AG10803 (cell line): ENCODE results near the gene PLXNB3.
"Not testable (repeated sequence)": the region's sequence is repeated elsewhere in the genome, so short reads cannot be mapped to it uniquely, and the experiment has no call there.

Source experiments
- DNase-seq: peaks from one replicate; pipeline ENCODE4 v3.0.0; 2010; ENCODE audit warnings: low read depth
- H3K4me3 ChIP-seq: 2 replicates; pipeline ENCODE4 v1.5.1; 2011; ENCODE audit warnings: mild to moderate bottlenecking, low read length, control low read depth
- TF ChIP-seq, protein P1 (sequence below): conservative IDR thresholded peaks from 2 replicates; pipeline ENCODE4 v1.5.1; 2011; ENCODE audit warnings: mild to moderate bottlenecking, low read length, control low read depth, inconsistent platforms

The PLXNB3 gene

DNA sequence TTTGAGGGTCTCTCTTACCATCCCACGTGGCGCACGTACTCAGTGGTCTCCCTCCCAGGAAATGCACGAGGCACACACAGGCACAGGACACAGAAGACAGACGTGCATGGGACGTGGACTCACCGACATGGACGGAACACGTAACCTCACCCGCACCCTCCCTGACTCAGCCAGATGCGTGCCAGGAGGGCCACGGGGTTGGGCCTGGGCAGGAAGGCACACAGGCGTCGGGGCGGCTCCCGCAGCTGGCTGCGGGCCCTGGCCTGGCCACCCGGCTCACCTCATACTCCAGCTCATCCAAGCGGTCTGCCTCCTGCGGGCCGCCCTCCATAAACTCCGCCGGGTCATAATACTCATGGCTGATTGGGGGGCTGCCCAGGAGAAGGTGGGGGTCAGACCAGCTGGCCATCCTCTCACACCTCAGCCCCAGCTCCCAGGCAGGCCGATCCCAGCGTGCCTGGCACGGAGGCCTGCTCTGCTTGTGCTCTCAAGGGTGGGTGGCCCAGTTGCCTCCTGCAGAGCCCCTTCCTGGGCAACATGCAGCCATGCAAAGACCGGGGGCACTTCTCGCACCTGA, 43.0 kb downstream of the PLXNB3 start:
- TF ChIP-seq, protein P1, sequence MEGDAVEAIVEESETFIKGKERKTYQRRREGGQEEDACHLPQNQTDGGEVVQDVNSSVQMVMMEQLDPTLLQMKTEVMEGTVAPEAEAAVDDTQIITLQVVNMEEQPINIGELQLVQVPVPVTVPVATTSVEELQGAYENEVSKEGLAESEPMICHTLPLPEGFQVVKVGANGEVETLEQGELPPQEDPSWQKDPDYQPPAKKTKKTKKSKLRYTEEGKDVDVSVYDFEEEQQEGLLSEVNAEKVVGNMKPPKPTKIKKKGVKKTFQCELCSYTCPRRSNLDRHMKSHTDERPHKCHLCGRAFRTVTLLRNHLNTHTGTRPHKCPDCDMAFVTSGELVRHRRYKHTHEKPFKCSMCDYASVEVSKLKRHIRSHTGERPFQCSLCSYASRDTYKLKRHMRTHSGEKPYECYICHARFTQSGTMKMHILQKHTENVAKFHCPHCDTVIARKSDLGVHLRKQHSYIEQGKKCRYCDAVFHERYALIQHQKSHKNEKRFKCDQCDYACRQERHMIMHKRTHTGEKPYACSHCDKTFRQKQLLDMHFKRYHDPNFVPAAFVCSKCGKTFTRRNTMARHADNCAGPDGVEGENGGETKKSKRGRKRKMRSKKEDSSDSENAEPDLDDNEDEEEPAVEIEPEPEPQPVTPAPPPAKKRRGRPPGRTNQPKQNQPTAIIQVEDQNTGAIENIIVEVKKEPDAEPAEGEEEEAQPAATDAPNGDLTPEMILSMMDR = no peak
- no peak for DNase-seq
- H3K4me3 ChIP-seq = no peak overlapping the region

DNA sequence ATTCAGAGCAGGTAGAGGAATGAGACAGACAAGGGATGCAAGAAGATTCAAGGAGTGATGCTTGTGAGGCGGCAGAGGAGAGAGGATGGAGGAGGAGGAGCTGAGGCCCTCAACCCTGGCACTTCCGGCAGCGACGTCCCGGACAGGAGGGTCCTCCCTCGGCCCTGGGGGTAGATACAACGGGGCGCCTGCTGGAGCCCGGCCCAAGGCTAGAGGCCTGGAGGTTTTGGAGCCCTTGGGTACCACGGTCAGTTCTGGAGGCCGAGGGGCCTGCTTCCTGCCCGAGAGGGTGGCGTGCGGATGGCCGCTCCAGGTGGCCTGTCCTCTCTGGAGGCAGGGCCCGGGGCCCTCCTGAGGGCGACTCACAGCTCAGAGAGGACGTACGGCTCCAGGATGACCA, 43.9 kb downstream of the PLXNB3 start:
- TF ChIP-seq, protein P1 = no peak
- DNase-seq = no peak
- H3K4me3 ChIP-seq = no peak overlapping the region

DNA sequence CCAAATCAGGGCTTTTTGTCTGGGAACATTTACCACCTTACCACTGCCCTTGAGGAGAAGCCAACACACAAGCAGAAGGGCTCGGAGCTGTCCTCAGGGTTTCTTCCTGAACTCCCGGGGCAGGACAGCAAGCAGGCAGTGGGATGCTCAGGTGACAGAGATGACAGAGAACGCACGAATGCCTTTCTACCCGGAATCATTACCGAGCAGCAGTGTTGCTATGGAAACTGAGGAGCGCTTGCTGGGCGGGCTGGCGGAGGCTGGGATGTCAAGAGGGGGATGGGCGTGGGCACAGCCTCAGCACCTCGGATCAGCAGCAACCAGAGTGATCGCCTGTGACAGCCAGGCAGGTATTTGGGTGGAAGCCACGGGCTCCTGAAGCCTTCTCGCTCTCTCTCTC, 48.2 kb downstream of the PLXNB3 start:
- no peak overlapping the region for H3K4me3 ChIP-seq
- DNase-seq = no peak
- TF ChIP-seq, protein P1 = no peak

DNA sequence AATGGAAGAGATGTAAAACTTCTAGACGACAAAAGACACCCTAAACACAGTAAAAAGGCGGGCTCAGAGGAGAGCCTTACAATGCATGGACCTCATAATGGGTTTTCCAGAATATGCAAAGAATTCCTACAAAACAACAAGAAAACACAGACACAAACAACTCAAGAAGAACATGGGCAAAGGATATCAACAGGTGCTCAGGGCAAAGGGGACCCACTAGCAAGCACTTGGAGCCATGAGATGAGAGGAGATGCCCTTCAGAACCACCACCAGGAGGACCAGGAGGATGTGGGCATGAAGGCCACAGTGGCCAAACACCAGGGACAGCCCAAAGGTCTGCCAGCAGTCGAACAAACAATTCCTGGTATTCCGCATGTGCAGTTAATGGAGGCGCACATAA, 49.1 kb downstream of the PLXNB3 start:
- TF ChIP-seq, protein P1 = no peak
- DNase-seq = no peak
- no peak overlapping the region for H3K4me3 ChIP-seq

DNA sequence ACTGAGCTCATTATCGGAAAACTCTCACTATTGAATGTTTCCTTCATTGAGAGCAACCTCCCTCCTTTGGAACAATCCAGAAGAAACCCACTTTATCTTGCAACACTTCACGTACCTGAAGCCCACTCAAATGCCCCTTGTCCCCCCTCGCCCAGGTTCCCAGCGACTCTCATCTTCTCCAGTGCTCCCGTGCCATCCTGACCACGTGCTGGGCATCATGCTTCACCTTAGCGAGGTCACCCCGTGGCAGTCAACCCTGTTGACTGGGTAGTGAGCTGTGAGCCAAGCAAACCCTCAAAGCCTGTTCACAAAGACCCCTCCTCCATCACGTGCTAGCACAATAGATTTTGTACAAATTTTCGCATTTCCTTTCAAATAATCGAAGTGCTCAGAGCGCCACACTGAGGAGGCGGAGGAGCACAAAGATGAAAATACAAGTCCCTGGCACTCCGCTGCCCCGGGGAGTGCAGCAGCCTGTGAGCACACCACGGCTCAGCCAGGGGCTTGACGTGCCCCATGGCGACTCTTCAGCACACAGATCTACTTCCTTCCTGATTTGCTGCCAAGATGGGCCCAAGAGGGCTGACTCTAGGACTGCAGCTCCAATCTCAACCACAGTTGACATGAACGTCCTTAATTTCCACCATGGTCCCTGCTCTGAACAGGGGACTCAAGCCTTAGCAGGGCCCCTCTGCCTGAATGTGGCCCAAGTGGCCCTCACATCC, 50.7 kb downstream of the PLXNB3 start:
- TF ChIP-seq, protein P1 = no peak
- no peak for DNase-seq
- no peak overlapping the region for H3K4me3 ChIP-seq

DNA sequence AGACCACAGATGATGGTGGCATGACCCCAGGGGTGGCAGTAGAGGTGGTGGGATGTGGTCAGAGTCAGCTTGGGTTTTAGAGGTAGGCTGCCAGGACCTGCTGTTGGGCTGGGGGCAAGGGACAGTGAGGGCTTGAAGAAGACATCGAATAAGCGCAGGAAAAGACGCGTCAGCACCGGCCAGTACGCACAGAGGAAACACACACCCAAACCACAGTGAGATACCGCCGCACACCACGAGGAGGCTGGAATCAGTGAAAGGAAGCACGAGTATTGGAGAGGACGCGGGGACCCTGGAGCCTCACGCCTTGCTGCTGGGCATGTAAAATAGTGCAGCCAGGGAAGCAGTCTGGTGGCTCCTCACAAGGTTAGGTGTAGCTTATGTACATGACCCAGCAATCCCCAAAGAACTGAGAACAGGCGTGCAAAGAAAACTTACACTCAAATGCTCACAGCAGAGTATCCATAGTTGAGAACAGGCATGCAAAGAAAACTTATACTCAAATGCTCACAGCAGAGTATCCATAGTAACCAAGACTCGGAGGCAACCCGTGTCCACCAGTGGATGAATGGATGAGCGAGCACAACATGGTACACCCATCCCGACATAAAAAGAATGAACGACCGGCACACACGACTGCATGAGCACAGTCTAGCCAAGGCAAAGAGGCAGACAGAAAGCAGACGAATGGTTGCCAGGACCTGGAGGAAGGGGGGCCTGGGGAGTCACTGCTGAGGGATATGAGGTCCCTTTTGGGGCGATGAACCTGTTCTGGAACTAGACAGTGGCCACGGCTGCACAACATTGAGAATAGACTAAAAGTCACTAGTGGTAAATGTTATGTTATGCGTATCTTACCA, 53.0 kb downstream of the PLXNB3 start:
- no peak for DNase-seq
- no peak overlapping the region for H3K4me3 ChIP-seq
- TF ChIP-seq, protein P1 = no peak

DNA sequence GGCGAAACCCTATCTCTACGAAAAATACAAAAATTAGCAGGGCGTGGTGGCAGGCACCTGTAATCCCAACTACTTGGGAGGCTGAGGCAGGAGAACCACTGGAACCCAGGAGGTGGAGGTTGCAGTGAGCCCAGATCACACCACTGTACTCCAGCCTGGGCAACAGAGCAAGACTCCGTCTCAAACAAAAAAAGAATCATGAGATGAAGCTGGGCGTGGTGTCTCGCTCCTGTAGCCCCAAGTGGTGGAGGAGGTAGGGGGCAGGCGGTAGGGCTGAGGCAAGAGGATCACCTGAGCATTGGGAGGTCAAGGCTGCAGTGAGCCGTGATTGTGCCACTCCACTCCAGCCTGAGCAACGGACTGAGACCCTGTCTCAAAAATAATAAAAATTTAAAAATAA, 54.0 kb downstream of the PLXNB3 start:
- DNase-seq, H3K4me3 ChIP-seq: not testable (repeated sequence)
